Chondrocyte (in vitro differentiated cells): ENCODE data around the gene RNLS. TPM values are rescaled to one million over a fixed set of nuclear protein-coding genes. Genes with fewer than 3 reads are reported as not detected.

Experiments
- DNase-seq: peaks from one replicate; pipeline ENCODE4 v3.0.0; 2021; ENCODE audit warnings: mixed read lengths, low spot score
- H3K27ac Mint-ChIP-seq: one replicate; pipeline ENCODE4 v1.8.0; 2021; ENCODE audit warnings: mild to moderate bottlenecking, moderate library complexity, mixed read lengths; ENCODE audit not compliant: unreplicated experiment
- H3K27me3 Mint-ChIP-seq: 2 replicates; pipeline ENCODE4 v1.8.0; 2021; ENCODE audit warnings: low read depth, mixed read lengths
- H3K36me3 Mint-ChIP-seq: 2 replicates; pipeline ENCODE4 v1.8.0; 2021; ENCODE audit warnings: low read depth, mixed read lengths
- H3K4me1 Mint-ChIP-seq: 2 replicates; pipeline ENCODE4 v1.8.0; 2021; ENCODE audit warnings: low read depth, mild to moderate bottlenecking, mixed read lengths
- H3K4me3 Mint-ChIP-seq: one replicate; pipeline ENCODE4 v1.8.0; 2021; ENCODE audit warnings: mild to moderate bottlenecking, moderate library complexity, mixed read lengths; ENCODE audit not compliant: unreplicated experiment
- H3K9me3 Mint-ChIP-seq: 2 replicates; pipeline ENCODE4 v1.8.0; 2021; ENCODE audit warnings: low read depth, mixed read lengths
- CTCF ChIP-seq: fragments of 200-600 bp; sonication (generic); IDR thresholded peaks from 2 replicates; pipeline ENCODE4 v1.5.0; 2021; ENCODE audit warnings: antibody characterized with exemption, mild to moderate bottlenecking, moderate library complexity
- total RNA-seq: library from RNA; stranded (reverse); gene quantifications from 3 replicates; pipeline ENCODE4 v1.2.1, GENCODE V29; 2021

The RNLS gene
- total RNA-seq, 1 donor from 2014 or later = 5.1 TPM

- no peak overlapping the region for H3K4me3 Mint-ChIP-seq
- H3K4me1 Mint-ChIP-seq = peaks cover 35% of the 10 kb centered on the region
- no peak for DNase-seq
- no peak overlapping the region for H3K27ac Mint-ChIP-seq
- peaks cover 1% of the 10 kb centered on the region for H3K36me3 Mint-ChIP-seq
- H3K9me3 Mint-ChIP-seq = no peaks in the 10 kb centered on the region
- TF ChIP-seq CTCF = no peak
- H3K27me3 Mint-ChIP-seq = peaks cover 4% of the 10 kb centered on the region
These were observed 53.0 kb downstream of the RNLS start for GRCh38 chr10:88530093-88530492.

- peaks cover 1% of the 10 kb centered on the region for H3K36me3 Mint-ChIP-seq
- H3K4me1 Mint-ChIP-seq = peaks cover 37% of the 10 kb centered on the region
- H3K9me3 Mint-ChIP-seq = no peaks in the 10 kb centered on the region
- no peak overlapping the region for H3K4me3 Mint-ChIP-seq
- no peak for DNase-seq
- TF ChIP-seq CTCF = no peak
- H3K27ac Mint-ChIP-seq = no peak overlapping the region
- H3K27me3 Mint-ChIP-seq = peaks cover 3% of the 10 kb centered on the region
These were observed 54.1 kb downstream of the RNLS start for GRCh38 chr10:88528806-88529570.

- no peak for TF ChIP-seq CTCF
- Mint-ChIP-seq H3K4me3 (no peak overlapping the region), H3K27ac (peak overlapping the region; percentile 49), H3K4me1 (peaks cover 45% of the 10 kb centered on the region), H3K36me3 (no peaks in the 10 kb centered on the region), H3K9me3 (no peaks in the 10 kb centered on the region), H3K27me3 (no peaks in the 10 kb centered on the region)
- DNase-seq = no peak
These were observed 54.9 kb downstream of the RNLS start for GRCh38 chr10:88528201-88528600.

GRCh38 chr10:88527245-88527644 is 55.9 kb downstream of the RNLS start:
- DNase-seq = no peak
- no peaks in the 10 kb centered on the region for H3K27me3 Mint-ChIP-seq
- no peak for TF ChIP-seq CTCF
- peaks cover 54% of the 10 kb centered on the region for H3K4me1 Mint-ChIP-seq
- H3K27ac Mint-ChIP-seq = no peak overlapping the region
- H3K4me3 Mint-ChIP-seq = no peak overlapping the region
- no peaks in the 10 kb centered on the region for H3K36me3 Mint-ChIP-seq
- no peaks in the 10 kb centered on the region for H3K9me3 Mint-ChIP-seq

- no peak for TF ChIP-seq CTCF
- Mint-ChIP-seq H3K9me3 (no peaks in the 10 kb centered on the region), H3K27ac (no peak overlapping the region), H3K4me1 (peaks cover 54% of the 10 kb centered on the region), H3K27me3 (no peaks in the 10 kb centered on the region), H3K4me3 (no peak overlapping the region), H3K36me3 (no peaks in the 10 kb centered on the region)
- no peak for DNase-seq
These were observed 56.5 kb downstream of the RNLS start for GRCh38 chr10:88526501-88527105.
